Inferior parietal cortex (tissue), 1 donor: ENCODE results near the gene HOXC10.

Experiments
- DNase-seq: peaks from one replicate; pipeline ENCODE4 v3.0.0-alpha.2; 2016; ENCODE audit errors: extremely low spot score

The HOXC10 gene

DNA sequence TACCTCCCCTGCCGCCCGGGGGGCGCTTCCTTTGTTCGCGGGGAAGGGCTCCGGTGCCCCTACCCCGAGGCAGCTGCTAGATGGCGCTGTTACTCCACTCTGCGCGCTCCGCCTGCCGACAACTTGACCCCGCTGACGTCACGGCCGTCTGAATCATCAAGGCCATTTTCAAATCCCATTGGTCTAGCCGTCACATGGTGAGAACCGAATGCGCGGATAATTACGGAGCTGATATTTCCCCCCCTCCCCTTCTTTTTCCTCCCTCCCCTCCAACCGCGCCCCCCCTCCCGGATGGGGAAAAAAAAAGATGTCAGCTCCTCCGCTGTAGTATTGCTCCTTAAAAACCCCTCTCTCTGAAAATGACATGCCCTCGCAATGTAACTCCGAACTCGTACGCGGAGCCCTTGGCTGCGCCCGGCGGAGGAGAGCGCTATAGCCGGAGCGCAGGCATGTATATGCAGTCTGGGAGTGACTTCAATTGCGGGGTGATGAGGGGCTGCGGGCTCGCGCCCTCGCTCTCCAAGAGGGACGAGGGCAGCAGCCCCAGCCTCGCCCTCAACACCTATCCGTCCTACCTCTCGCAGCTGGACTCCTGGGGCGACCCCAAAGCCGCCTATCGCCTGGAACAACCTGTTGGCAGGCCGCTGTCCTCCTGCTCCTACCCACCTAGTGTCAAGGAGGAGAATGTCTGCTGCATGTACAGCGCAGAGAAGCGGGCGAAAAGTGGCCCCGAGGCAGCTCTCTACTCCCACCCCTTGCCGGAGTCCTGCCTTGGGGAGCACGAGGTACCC, at the start of gene HOXC10:
Gene HOXC10 (plus strand): TSS at position 246 of the 791 bp plus-strand sequence. CDS start 114 bp downstream, at position 360.
- peak; percentile 48 for DNase-seq

GRCh38 chr12:53935383-53936341, 49.3 kb upstream of the HOXC10 start:
- no peak for DNase-seq

DNA sequence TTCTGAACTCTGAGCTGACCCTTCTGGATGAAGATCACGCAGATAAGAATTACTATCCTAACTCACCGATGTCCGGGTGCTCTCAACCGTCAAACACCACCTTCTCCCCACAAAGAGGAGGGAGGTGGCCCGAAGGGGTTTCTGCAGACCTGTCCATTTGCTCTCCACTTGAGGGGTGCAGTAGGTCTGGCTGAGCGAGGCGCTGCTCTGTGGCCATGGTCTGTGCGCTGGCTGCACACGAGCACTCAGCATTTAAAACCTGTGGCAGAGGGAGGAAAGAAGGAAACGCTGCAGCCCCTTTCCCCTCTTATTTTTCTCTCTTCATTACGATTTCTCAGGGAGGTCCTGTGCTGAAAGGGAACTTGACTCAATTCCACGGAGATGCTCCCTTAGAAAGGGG, 47.8 kb upstream of the HOXC10 start:
- no peak for DNase-seq

DNA sequence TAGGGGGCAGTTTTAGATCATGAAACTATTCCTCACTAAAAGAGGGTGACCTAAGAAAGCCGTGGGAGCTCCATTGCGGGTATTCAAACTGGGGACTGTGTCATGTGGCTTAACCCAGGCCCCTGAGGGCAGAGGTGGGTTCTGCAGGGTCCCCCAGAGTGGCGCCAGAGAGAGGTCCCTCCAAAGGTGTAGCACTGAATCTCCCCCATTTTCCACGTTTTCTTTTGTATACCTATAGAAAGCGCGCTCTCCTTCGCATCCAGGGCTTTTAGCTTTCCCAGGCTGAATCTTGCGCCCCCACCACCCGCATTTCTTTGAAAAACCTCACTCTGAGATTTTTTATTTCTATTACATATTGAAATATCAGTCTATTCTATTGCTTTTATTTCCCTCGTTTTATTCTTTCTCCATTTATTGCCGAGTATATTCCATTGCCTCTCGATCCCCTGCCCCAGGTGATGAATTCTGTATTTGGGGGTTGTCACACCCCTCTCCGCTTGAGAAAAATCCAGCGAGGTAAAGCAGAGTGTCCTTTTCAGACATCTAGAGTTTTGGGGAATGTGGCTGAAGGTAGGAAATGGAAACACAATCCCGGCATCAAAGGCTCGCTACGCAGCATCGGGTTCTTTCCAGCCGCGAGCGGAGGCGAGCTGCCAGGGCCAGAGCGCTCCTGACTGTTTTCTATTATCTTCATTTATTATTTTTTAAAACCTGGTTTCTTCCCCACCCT, 47.2 kb upstream of the HOXC10 start:
- no peak for DNase-seq

GRCh38 chr12:53938326-53939140, 46.4 kb upstream of the HOXC10 start, which contains the start of gene HOXC13:
HOXC13 (plus strand) TSS chr12:53938831; CDS start chr12:53938907, 76 bp downstream.
- DNase-seq: peak; percentile 4

DNA sequence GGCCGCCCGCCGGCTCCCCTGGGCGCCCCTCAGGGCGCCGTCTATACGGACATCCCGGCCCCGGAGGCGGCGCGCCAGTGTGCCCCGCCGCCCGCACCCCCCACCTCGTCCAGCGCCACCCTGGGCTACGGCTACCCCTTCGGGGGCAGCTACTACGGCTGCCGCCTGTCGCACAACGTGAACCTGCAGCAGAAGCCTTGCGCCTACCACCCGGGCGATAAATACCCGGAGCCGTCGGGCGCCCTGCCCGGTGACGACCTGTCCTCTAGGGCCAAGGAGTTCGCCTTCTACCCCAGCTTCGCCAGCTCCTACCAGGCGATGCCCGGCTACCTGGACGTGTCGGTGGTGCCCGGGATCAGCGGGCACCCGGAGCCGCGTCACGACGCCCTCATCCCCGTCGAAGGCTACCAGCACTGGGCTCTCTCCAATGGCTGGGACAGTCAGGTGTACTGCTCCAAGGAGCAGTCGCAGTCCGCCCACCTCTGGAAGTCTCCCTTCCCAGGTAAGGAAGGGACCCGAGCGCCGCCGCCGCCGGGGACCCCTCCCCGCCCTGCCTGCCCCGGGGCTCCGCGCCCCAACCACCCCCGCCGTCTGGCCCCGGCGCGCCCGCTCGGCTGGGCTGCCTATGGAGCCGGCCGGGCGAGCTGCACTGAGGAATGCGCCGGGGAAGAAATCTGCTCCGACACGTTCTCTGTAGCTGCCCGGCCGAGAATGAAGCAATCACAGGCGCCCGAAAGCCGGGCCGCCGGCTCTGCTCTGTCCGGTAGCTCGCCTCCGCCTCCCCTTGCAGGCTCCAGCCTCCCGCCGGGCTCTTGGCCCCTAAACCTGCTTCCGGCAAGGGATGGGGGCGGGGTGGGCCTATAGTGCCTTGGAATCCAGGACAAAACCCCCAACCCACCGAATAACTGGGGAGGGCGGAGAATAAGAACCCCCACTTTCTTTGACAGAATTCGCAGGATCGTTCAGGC, 45.5 kb upstream of the HOXC10 start:
- no peak for DNase-seq

GRCh38 chr12:53940443-53941014, 44.4 kb upstream of the HOXC10 start:
- no peak for DNase-seq

DNA sequence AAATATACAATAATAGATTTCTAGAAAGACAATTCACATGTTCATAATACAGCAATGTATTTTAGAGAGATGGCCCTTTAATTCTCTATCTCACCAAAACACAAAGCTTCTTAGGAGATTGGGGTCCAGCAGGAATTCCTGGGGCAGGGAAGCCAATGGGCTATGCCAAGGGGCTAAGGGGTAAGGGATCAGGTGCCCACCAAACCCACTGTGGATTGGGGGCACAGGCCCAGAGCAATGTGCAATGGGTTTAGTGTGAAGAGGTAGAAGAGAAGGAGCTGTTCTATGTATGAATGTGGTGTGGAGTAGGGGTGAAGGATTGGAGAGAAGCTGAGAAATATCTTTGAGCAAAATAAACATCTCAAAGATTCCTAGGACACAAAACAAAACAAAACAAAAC, 43.8 kb upstream of the HOXC10 start:
- no peak for DNase-seq

- no peak for DNase-seq
Measured at GRCh38 chr12:53941750-53942149, 43.2 kb upstream of the HOXC10 start.

DNA sequence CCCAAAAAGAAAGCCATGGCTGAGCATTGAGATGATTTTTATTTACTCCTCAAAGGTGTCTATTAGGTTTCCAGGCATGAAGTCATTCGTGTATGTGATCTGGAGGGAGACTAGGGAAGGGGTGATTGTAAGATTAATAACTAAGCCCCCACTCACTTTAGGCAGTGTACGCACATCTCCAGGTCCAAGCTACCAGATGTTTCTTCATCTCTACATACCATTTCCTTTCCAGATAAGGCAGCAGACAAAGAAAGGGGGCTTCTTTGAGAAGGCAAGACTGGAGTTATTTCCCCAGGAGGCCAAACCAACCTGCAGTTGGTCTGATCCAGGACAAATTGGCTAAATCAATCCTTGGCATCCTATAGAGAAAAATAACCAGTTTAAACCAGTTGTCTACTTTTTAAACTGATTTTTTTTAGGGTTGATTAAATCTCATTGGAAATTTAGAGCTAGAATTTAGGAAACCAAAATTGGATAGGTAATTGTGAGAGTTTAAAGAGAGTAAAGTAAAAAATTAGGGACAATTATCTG, 42.4 kb upstream of the HOXC10 start:
- no peak for DNase-seq

- DNase-seq: no peak
Measured at GRCh38 chr12:53944209-53944608, 40.7 kb upstream of the HOXC10 start.

DNA sequence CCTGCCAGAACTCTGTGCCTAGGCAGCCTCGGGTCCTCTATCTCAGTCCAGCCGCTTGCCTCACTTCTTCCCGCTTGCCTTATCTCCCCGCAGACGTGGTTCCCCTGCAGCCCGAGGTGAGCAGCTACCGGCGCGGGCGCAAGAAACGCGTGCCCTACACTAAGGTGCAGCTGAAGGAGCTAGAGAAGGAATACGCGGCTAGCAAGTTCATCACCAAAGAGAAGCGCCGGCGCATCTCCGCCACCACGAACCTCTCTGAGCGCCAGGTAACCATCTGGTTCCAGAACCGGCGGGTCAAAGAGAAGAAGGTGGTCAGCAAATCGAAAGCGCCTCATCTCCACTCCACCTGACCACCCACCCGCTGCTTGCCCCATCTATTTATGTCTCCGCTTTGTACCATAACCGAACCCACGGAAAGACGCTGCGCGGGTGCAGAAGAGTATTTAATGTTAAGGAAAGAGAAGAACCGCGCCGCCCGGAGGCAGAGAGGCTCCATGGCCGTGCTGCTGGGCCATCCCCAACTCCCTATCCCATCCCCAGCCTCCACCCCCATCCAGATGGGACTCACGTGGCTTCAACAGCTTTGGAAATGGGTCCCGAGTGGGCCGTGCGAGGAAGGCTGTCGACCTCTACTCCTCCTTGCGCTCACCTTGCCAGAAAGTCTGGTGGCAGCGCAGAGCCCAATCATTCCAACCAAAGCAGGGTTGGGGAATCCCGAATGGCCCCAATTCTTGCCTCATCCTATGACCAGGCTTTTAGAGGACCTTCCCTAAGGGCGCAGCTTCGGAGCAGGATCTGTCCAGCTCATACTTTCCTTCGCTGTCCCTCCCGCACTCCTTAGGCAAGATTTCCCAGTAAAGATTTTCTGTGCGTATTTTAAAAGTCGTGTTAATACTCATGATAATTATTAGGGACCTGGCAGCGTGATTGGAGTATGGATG, 39.8 kb upstream of the HOXC10 start:
- DNase-seq: no peak

- no peak for DNase-seq
Measured at GRCh38 chr12:53947743-53948142, 37.2 kb upstream of the HOXC10 start.

GRCh38 chr12:53948650-53949593, 36.0 kb upstream of the HOXC10 start:
- peak; percentile 9 for DNase-seq

DNA sequence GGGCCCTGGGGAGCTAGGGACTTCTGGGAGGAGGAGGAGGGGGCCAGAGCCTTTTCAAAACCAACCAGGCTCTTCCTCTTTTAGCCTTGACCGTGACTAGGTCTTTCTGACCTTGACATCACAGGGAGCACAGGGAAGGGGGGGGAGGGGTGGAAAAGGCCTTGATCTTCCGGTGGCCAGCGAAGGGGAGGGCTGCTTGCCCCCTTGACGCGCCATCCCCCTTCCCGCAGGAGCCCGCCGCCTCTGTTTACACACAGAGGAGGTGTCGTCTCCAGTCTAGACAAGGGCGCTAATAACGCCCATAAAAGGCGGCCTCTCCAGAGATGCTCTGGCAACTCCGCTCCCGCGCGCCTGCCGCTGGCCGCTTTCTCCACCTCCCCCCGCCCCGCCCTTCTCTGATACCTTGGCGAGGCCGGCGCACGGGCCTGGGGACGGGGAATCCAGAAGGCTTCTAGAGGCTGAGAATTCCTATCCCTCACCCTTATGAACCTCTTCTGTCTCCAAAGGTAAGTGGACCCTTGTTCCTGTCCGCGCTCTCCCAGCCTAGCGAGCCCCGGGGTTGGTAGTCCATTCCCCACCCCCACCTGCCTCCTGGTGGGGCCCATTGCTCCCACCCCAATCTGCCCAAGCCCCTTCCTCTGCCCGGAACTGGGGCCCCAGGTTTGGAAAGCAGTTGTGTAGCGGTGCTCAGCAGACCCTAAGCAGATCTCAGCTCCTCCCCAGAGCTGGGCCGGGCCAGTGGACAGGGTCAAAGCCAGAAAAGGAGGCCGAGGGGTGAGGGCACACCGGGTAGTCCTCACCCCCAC, 35.1 kb upstream of the HOXC10 start:
- DNase-seq: no peak

DNA sequence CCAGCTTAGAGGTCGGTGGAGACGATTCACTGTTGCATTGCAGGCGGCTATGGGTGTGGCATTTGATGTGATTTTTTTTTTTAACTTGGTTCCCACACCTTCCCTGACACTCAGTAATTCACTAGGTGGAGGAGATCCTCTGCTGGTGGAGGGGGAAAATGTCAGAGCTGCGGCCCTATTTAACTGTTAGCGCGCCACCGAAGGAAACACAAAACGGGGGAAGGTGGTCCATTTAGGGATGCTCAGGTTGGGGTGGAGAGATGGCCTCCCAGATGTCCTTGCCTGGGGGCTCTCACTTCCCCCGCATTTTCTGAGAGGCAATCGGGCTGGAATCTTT, 34.5 kb upstream of the HOXC10 start:
- DNase-seq: no peak
